NCI-H2227 treated with DMSO at 0.1 percent for 48 hours (cell line): ENCODE measurements around the gene MYCN.
A peak's percentile ranks its signal among the peaks of the same experiment; 100 is the strongest.
"Not testable (repeated sequence)": the region's sequence is repeated elsewhere in the genome, so short reads cannot be mapped to it uniquely, and the experiment has no call there.

Source experiments
- DNase-seq: peaks from one replicate; lab custom pipeline; 2025; lab: John Stamatoyannopoulos, UW

Gene MYCN

GRCh38 chr2:15907461-15908324 is 32.7 kb upstream of the MYCN start:
- no peak for DNase-seq

DNA sequence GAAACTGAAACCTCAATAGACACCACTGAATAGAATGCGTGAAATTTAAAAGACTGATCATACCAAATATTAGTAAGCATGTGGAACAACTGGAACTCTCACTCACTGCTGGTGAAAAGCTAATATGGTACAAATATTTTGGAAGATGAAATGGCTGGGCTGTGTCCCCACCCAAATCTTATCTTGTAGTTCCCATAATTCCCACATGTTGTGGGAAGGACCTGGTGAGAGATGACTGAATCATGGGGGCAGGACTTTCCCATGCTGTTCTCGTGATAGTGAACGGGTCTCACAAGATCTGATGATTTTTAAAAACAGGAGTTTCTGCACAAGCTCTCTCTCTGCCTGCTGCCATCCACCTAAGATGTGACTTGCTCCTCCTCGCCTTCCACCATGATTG is 32.0 kb upstream of the MYCN start:
- DNase-seq = no peak

DNA sequence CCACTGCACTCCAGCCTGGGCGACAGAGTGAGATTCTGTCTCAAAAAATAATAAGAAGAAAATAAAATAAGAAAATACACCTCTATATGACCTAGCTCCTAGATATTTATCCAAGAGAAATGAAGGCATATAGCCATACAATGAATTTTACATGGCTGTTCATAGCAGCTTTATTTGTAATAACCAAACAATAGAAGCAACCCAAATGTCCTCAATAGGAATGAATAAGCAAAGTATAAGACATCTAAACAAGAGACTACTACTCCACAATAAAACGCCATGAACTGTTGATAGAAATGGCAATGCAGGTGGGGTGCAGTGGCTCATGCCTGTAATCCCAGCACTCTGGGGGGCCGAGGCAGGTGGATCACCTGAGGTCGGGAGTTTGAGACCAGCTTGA is 31.2 kb upstream of the MYCN start:
- no peak for DNase-seq

DNA sequence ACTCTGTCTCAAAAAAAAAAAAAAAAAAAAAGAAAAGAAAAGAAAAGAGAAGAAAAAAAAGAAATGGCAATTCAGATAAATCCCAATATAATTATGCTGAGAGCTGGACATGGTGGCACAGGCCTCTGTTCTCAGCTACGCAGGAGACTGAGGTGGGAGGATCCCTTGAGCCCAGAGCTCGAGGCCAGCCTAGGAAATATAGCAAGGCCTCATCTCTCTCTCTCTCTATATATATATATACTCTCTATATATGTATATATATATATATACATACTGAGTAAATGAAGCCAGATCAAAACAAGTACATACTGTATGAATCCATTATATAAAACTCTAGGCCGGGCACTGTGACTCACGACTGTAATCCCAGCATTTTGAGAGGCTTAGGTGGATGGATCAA is 30.6 kb upstream of the MYCN start:
- no peak for DNase-seq

- not testable (repeated sequence) for DNase-seq
Observed at GRCh38 chr2:15911270-15911669, 29.1 kb upstream of the MYCN start.

GRCh38 chr2:15911686-15912085 is 28.7 kb upstream of the MYCN start:
- DNase-seq = no peak

- peak; percentile 88 for DNase-seq
Observed at GRCh38 chr2:15912203-15912602, 28.1 kb upstream of the MYCN start.

GRCh38 chr2:15913146-15913545 is 27.2 kb upstream of the MYCN start:
- no peak for DNase-seq

GRCh38 chr2:15914596-15915385 is 25.6 kb upstream of the MYCN start:
- no peak for DNase-seq

DNA sequence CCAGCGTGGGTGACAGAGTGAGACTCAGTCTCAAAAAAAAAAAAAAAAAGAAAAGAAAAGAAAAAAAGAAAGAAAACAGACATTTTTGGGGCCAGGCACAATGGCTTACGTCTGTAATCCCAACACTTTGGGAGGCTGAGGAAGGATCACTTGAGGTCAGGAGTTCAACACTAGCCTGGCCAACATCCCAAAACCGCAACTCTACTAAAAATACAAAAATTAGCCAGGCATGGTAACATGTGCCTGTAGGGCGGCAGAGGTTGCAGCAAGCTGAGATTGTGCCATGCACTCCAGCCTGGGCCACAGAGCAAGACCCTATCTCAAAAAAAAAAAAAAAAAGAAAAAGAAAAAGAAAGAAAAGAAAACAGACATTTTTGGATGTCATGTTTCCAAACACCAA is 24.8 kb upstream of the MYCN start:
- not testable (repeated sequence) for DNase-seq

DNA sequence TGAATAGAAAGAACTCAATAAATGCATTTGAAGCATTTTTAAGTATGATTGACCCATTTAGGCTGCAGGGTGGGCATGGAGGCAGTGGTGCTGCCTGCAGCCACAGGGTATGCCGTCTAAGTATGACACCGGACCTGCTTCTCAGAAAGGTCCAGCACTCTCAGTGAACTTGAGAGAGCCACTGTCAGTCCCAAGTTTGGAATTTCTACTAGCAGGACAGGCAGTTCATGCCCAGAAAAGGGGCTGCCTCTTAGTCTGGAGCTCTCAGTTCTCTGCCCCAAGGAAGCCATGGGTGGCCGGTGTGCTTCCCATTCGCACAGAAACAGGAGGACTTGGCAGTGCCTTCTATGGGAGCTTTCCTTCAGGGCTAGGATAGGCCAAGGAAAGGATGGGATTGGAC is 24.0 kb upstream of the MYCN start:
- no peak for DNase-seq

DNA sequence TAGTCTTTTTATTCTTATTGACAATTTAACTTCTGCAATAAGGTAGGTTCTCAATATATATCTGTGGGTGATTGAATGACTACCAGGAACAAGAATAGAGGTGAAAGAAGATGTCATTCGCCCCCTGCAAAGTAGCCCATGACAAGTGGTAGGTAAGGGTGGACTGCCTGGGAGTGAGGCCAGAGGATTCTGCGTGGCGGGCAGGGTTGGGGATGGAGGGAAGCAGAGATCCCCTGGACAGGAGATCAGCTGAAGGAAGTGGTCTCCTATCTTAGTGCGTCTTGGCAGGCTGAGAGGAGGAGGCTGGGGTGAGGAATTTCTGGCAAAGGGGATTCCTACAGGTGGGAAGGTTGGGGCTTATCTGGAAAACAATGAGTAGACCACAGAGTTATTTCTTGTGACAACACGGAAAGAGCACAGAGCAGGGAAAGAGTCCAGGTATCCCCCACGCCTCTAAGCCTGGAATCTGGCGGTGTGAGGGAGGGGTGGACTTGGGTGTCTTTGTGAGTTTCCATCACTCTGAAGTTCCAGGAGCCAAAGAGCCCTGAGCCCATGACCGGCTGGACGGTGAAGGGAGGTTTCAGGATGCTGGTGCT is 21.5 kb upstream of the MYCN start:
- DNase-seq = no peak

GRCh38 chr2:15919716-15920434 is 20.5 kb upstream of the MYCN start:
- no peak for DNase-seq

- no peak for DNase-seq
Observed at GRCh38 chr2:15920696-15921095, 19.7 kb upstream of the MYCN start.

GRCh38 chr2:15923597-15923996 is 16.8 kb upstream of the MYCN start:
- DNase-seq = no peak

DNA sequence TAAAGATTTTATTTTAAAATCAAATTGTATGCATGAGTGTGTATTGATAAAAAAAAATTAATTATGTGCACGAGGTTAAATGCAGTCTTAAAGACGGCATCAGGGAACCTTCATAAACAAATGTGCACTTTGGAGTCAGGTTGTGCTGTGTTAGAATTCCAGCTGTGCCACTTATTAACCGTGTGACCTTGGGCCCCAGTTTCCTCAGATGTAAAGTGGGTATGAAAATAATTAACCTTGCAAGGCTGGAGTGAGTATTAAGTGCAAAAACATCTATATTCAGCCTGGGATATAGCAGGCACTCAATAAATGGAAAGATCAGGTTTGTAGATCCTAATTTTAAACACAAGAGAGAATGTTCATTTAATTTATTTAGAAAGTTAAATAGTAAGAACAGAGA is 14.5 kb upstream of the MYCN start:
- DNase-seq = no peak

GRCh38 chr2:15926252-15926651 is 14.1 kb upstream of the MYCN start:
- DNase-seq = no peak

DNA sequence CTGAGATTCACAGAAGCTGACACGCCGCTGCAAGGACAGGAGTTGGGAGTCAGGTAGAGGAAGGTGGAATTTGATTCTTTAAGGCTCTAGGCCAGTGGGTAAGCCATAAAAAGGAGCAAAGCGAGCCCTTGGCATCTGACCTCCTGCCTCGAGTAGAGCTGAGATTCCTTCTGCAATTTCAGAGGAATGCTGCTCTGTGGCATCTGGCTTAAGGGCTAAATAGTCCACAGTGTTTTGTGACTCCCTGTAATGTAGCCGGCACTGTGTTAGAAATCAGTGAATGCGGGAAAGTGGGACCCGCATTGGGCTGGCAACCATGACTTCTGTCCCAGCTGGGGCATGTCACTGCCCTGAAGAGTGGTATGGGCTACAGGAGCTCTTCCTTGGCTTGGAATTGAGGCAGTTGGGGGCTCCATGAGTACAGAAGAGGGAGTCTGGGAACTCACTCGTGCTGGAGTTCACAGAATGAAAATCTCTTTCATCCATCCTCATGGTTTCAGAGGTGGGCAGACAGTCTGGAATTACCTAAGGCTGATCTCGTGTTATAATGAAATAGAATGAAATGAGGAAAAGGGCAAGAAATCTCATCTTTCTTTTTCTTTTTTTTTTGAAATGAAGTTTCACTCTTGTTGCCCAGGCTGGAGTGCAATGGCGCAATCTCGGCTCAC is 12.7 kb upstream of the MYCN start:
- DNase-seq = no peak

DNA sequence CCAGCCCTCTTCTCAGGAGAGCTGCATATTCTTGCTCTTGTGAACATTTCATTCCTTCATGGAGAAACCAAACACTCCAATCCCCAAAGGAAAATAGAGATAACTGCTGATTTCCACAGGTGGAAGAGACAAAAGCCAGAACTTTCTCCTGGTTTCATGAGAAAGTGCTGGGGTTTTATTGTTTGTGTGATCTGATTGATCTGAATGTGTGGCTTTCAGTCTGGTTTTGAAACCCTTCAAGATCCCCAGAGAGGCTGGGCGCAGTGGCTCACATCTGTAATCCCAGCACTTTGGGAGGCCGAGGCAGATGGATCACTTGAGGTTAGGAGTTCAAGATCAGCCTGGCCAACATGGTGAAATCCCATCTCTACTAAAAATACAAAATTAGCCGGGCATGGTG is 11.3 kb upstream of the MYCN start:
- DNase-seq = not testable (repeated sequence)

GRCh38 chr2:15929861-15930260 is 10.5 kb upstream of the MYCN start:
- no peak for DNase-seq

DNA sequence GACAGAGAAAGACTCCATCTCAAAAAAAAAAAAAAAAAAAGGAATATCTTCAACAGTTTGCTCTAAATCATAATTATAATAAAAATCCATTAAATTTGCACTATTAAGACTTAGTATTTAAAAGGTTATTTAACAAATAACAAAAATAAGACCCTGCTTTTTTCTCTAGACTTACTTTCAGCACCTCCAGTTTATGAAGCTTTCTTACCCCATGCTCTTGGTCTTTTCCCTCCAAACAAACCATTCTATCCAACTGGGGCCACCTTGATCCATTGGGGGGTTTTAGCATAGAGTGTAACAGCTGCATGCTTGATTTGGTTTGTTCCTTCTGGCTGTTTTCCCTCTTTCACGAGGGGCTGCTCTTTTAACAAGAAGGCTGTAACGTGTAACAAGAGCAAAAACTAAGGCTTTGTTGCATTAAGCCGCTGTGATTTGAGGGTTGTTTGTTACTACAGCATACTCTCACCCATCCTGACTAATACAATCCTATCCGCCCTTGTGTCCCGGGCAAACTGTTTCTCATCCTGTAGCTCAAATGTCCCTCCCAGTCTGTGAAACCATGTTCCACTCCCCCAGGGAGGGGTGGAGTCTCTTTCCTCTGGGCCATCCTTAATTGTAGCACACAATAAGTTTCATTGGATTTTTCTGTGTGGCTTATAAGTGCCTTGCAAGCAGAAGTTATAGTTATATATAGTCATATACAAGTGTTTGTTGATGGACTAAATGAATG is 9.6 kb upstream of the MYCN start:
- no peak for DNase-seq
